K562 (cell line): ENCODE results near the gene MTA1. TPM values are rescaled to one million over a fixed set of nuclear protein-coding genes. Genes with fewer than 3 reads are reported as not detected.

Experiments
- ATAC-seq: fragments of 200-7000 bp; cut with Tn5 transposase; 3 replicates; pipeline ENCODE4 v1.9.1; 2020; ENCODE audit warnings: moderate library complexity
- BruUV-seq: library from RNA; stranded (reverse); fragments of 400-500 nt; replicated peaks from 2 replicates; lab custom pipeline; 2021; lab: Mats Ljungman, UMichigan
- CTCF ChIA-PET: fragments of 300-600 bp; formaldehyde crosslinking; extraction: SDS; loops from one replicate; lab custom pipeline; 2021; ENCODE audit warnings: low intra/inter-chr PET ratio; lab: Yijun Ruan, JAX
- POLR2A ChIA-PET: fragments of 300-600, 350-650 bp; sonication (Branson Sonifier 250); formaldehyde crosslinking; extraction: SDS; loops from one replicate; lab custom pipeline; 2021; ENCODE audit warnings: antibody characterized with exemption, inconsistent platforms; lab: Yijun Ruan, JAX
- DNase-seq, 4 experiments: peaks; one replicate each; pipeline versions ENCODE4 v3.0.0 to v3.0.0-alpha.2; 2011 to 2018; ENCODE audit warnings: low spot score in 3 of 4, mixed read lengths in 3 of 4; ENCODE audit errors: extremely low read depth in 1 of 4
- FAIRE-seq: peaks from 2 replicates; lab custom pipeline; 2011; peaks lifted over from hg19 to GRCh38; lab: Jason Lieb, UNC
- H2AFZ ChIP-seq: 2 replicates; pipeline ENCODE4 v1.6.0; 2011; ENCODE audit warnings: low read depth, low read length, control low read depth, inconsistent platforms
- H3K27ac ChIP-seq: fragments of 200-600 bp; 3 replicates; pipeline ENCODE4 v1.8.0; 2011; ENCODE audit warnings: low read depth, mild to moderate bottlenecking, control low read depth, inconsistent platforms, low read length, moderate library complexity, mixed read lengths; ENCODE audit errors: extremely low read depth
- H3K27me3 ChIP-seq, 2 experiments: fragments of 300-600 bp in 1 of 2; 2 replicates in 1 of 2; 3 replicates in 1 of 2; pipeline versions ENCODE4 v1.6.0 to v1.8.0; 2011; ENCODE audit warnings: inconsistent platforms in 2 of 2, low read length in 2 of 2, mild to moderate bottlenecking in 1 of 2, mixed read lengths in 1 of 2, moderate library complexity in 1 of 2; ENCODE audit not compliant: control insufficient read depth in 2 of 2, insufficient read depth in 2 of 2
- H3K36me3 ChIP-seq: fragments of 300-600 bp; 3 replicates; pipeline ENCODE4 v1.8.0; 2011; ENCODE audit warnings: mild to moderate bottlenecking, low read length, inconsistent platforms; ENCODE audit not compliant: control insufficient read depth, insufficient read depth
- H3K4me1 ChIP-seq, 2 experiments: fragments of 200-600 bp in 1 of 2; replicated peaks in 1 of 2; 2 replicates in 1 of 2; 3 replicates in 1 of 2; pipeline versions ENCODE4 v1.5.1 to v1.8.0; 2011; ENCODE audit warnings: inconsistent platforms in 2 of 2, low read length in 2 of 2, mild to moderate bottlenecking in 1 of 2, mixed read lengths in 1 of 2, moderate library complexity in 1 of 2; ENCODE audit not compliant: control insufficient read depth in 2 of 2, insufficient read depth in 2 of 2
- H3K4me2 ChIP-seq: 2 replicates; pipeline ENCODE4 v1.6.1; 2011; ENCODE audit warnings: low read length, control low read depth, inconsistent platforms, mixed read lengths; ENCODE audit not compliant: insufficient read depth
- H3K4me3 ChIP-seq: fragments of 200-600 bp; sonication (generic), shearing (Covaris generic); 2 replicates; pipeline ENCODE4 v1.5.1; 2016; ENCODE audit warnings: control low read depth, inconsistent platforms
- H3K79me2 ChIP-seq: fragments of 200-600 bp; 3 replicates; pipeline ENCODE4 v1.8.0; 2011; ENCODE audit warnings: low read length, inconsistent platforms; ENCODE audit not compliant: control insufficient read depth, insufficient read depth
- H3K9ac ChIP-seq, 2 experiments: 2 replicates each; pipeline versions ENCODE4 v1.6.0 to v1.6.1; 2011; ENCODE audit warnings: low read depth in 2 of 2, low read length in 2 of 2, control low read depth in 1 of 2, inconsistent platforms in 1 of 2, mild to moderate bottlenecking in 1 of 2, mixed read lengths in 1 of 2; ENCODE audit not compliant: insufficient read depth in 1 of 2
- H3K9me1 ChIP-seq: one replicate; pipeline ENCODE4 v1.6.0; 2011; ENCODE audit warnings: inconsistent platforms, mild to moderate bottlenecking, low read length, moderate library complexity; ENCODE audit not compliant: control insufficient read depth, insufficient read depth
- H3K9me3 ChIP-seq: replicated peaks from 2 replicates; pipeline ENCODE4 v1.5.1; 2011; ENCODE audit warnings: low read depth, low read length, inconsistent platforms; ENCODE audit not compliant: control insufficient read depth, insufficient read depth
- H4K20me1 ChIP-seq: replicated peaks from 2 replicates; pipeline ENCODE4 v1.6.1; 2011; ENCODE audit warnings: low read length, inconsistent platforms, mixed read lengths; ENCODE audit not compliant: control insufficient read depth, insufficient read depth
- CHCHD3 ChIP-seq: fragments of 250-450 bp; sonication (Bioruptor Pico); IDR thresholded peaks from 2 replicates; pipeline ENCODE4 v2.1.2; 2022; ENCODE audit warnings: mild to moderate bottlenecking
- NFRKB ChIP-seq: fragments of 450-650 bp; IDR thresholded peaks from 2 replicates; pipeline ENCODE4 v1.6.1; 2016; ENCODE audit warnings: low read depth
- POLR2G ChIP-seq: fragments of 200-400 bp; formaldehyde crosslinking; IDR thresholded peaks from 2 replicates; pipeline ENCODE4 v1.6.1; 2017; ENCODE audit warnings: low read depth, mild to moderate bottlenecking, antibody characterized with exemption, low read length, moderate library complexity
- RBM14 ChIP-seq: fragments of 200-400 bp; formaldehyde crosslinking; IDR thresholded peaks from 2 replicates; pipeline ENCODE4 v1.6.1; 2018; ENCODE audit warnings: low read depth, mild to moderate bottlenecking, low read length, moderate library complexity, borderline replicate concordance; ENCODE audit not compliant: insufficient read depth
- WGBS: fragments of 100-300 bp; shearing (Covaris generic); methylation state at CpG from one replicate; pipeline ENCODE4 v1.1.6; 2016; ENCODE audit warnings: low coverage, mixed read lengths; ENCODE audit not compliant: insufficient coverage; ENCODE audit errors: missing lambda C conversion rate; 5-methylcytosine and 5-hydroxymethylcytosine counted together
- in situ Hi-C: fragments of 300-500 bp; cut with MboI; formaldehyde crosslinking; loops from 4 replicates; pipeline ENCODE4 v1.15.0; 2018; ENCODE audit warnings: inconsistent platforms, mixed read lengths
- intact Hi-C: fragments of 100-400 bp; cut with micrococcal nuclease; formaldehyde crosslinking; loops from 2 replicates; pipeline ENCODE4 v1.14.2; 2022
- polyA plus RNA-seq, 8 experiments: library from polyadenylated mRNA; depleted of rRNA in 4 of 8; stranded (reverse) in 5 of 8; unstranded in 3 of 8; fragments of >200 nt; fragmentation: Nextera tagmentation in 2 of 8; fragmentation: Illumina TruSeq in 1 of 8; extraction: Ambion mirVana in 2 of 8; extraction: Trizol in 1 of 8; gene quantifications; 2 replicates each; pipeline versions ENCODE4 v1.2.1 to v1.2.3, GENCODE V29; 2011 to 2014; ENCODE audit warnings: inconsistent platforms in 1 of 8, missing spikeins in 1 of 8
- total RNA-seq, 7 experiments: library from RNA; depleted of rRNA in 6 of 7; stranded (reverse); fragments of >200 nt in 6 of 7; fragmentation: Illumina TruSeq in 2 of 7; extraction: Trizol in 2 of 7; gene quantifications; 2 replicates each; pipeline versions ENCODE4 v1.2.1 to v1.2.3, GENCODE V29; 2011 to 2021; ENCODE audit warnings: low replicate concordance in 1 of 7

Gene MTA1
- total and polyA plus RNA-seq, 9 of the 15 experiments (the other 6 are each of a cell fraction or from before 2014, with no cell fraction given), result 0.13 to 118 (median 32.3) TPM

DNA sequence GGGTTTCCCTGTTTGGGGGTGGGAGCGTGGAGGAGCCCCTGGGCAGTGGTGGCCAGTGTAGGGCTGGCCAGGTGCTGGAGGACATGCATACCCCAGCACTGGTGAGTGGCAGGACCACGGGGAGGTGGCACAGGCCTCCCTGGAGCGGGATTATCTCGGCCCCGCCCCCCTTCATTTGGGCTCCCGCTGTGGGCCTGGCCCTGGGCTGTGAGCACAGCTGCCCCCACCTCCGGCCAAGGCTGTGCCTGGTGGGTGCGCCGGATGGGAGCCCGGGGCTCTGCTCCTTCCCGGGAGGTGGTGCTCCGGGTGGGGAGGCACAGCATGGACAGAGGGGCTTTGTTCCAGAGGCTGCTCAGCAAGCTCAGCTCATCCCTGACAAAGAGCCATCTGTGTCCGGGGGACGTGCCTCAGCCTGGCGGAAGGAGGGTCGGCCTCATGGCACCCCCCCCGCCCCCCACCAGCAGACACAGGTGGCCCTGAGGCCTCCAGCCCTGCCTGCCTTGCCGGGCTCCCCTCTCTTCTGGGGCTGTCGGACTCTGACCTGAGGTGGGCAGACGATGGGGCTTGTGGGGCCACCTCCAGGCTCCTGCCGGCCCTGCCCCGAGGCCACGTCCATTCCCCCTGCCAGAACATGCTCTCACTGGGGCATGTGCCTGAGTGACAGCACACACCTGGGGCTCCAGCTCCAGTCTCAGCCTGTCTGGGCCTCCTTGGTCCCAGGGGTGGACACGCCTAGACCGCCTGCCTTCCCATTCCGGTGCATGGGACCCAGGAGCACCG, 79.8 kb downstream of the MTA1 start:
- H3K27me3 ChIP-seq, result no peaks in the 10 kb centered on the region; a peak in 1 of 5 replicates
- BruUV-seq, result no TSS peak
- no peaks in the 10 kb centered on the region for H3K36me3 ChIP-seq
- H3K79me2 ChIP-seq, result no peaks in the 10 kb centered on the region
- CTCF ChIA-PET, result no interaction called here
- no peak for FAIRE-seq
- no peak overlapping the region for H3K4me2 ChIP-seq
- no peak for DNase-seq
- no peaks in the 10 kb centered on the region for H3K9me3 ChIP-seq
- H3K27ac ChIP-seq, result no peak overlapping the region
- no peak; the same call in 2 of the 3 replicates for ATAC-seq
- in situ Hi-C loops, result no loop called here
- POLR2A ChIA-PET, result interaction anchor here (3.1 kb wide), 1 partner anchor 7 kb away, joined by 15 read pairs; no protein-coding TSS in a partner anchor
- 70% methylated on average over 7 of the region's 27 CpGs for WGBS
- no peaks in the 10 kb centered on the region for H3K9me1 ChIP-seq
- H3K4me3 ChIP-seq, result no peak overlapping the region
- H3K4me1 ChIP-seq, result peaks cover 0 to 57% of the 10 kb centered on the region in 2 experiments; a peak in 2 of 5 replicates
- peak overlapping the region in 1 of 2 experiments; percentile 55; a peak in 2 of 4 replicates for H3K9ac ChIP-seq
- peak; percentile 62 for TF ChIP-seq POLR2G
- TF ChIP-seq NFRKB, result no peak
- TF ChIP-seq CHCHD3 (CRISPR knock-in tag), result no peak
- TF ChIP-seq RBM14, result no peak
- intact Hi-C loops, result no loop called here
- H2AFZ ChIP-seq, result no peak overlapping the region
- no peaks in the 10 kb centered on the region for H4K20me1 ChIP-seq
